ENCODE data around the gene ZNF783. TPM values are rescaled to one million over a fixed set of nuclear protein-coding genes. Genes with fewer than 3 reads are reported as not detected.

Gene ZNF783
- total and polyA plus RNA-seq, 9 of the 15 experiments (the other 6 are each of a cell fraction or from before 2014, with no cell fraction given) = 0.66 to 11.2 (median 5.4) TPM

- H3K9me1 ChIP-seq (ENCODE audit: control insufficient read depth, insufficient read depth, low read length) = peaks cover 4% of the 10 kb centered on the region
- peaks cover 3 to 56% of the 10 kb centered on the region in 2 experiments; a peak in 3 of 5 replicates for H3K27me3 ChIP-seq (ENCODE audit: control insufficient read depth in 2 of 2, insufficient read depth in 2 of 2, low read length in 2 of 2)
- no TSS peak for BruUV-seq (replicated peaks)
- no peak overlapping the region for H3K9ac ChIP-seq (ENCODE audit: insufficient read depth in 1 of 2, low read depth in 2 of 2, low read length in 2 of 2)
- in situ Hi-C loops (cut with MboI) = no loop called here
- intact Hi-C loops (cut with micrococcal nuclease) = no loop called here
- H3K27ac ChIP-seq (ENCODE audit: extremely low read depth, low read depth, low read length) = no peak overlapping the region
- no peak overlapping the region for H3K4me3 ChIP-seq
- CTCF ChIA-PET (ENCODE audit: low intra/inter-chr PET ratio) = interaction anchor here (0.6 kb wide), 1 partner anchor 8 kb away, joined by 7 read pairs; no protein-coding TSS in a partner anchor
- no peaks in the 10 kb centered on the region for H3K9me3 ChIP-seq (replicated peaks; ENCODE audit: control insufficient read depth, insufficient read depth, low read depth, low read length)
- H3K4me2 ChIP-seq (ENCODE audit: insufficient read depth, low read length) = no peak overlapping the region
- H3K36me3 ChIP-seq (ENCODE audit: control insufficient read depth, insufficient read depth, low read length) = no peaks in the 10 kb centered on the region
- H3K4me1 ChIP-seq (replicated peaks in 1 of 2; ENCODE audit: control insufficient read depth in 2 of 2, insufficient read depth in 2 of 2, low read length in 2 of 2) = peaks cover 0 to 8% of the 10 kb centered on the region in 2 experiments; a peak in 1 of 5 replicates
- H2AFZ ChIP-seq (ENCODE audit: low read depth, low read length) = no peak overlapping the region
- 0 out of 2 replicates have a peak, but pooled peaks cover 5% of the 10 kb centered on the region for H4K20me1 ChIP-seq (replicated peaks; ENCODE audit: control insufficient read depth, insufficient read depth, low read length)
- DNase-seq (ENCODE audit: extremely low read depth in 1 of 4, low spot score in 3 of 4) (no peak), ATAC-seq (no peak), FAIRE-seq (no peak)
- no peak for TF ChIP-seq CBFA2T3 (IDR thresholded peaks at IDR 0.05)
- TF ChIP-seq NFRKB (IDR thresholded peaks at IDR 0.05; ENCODE audit: low read depth) = no peak
- no peak for TF ChIP-seq STAG1 (CRISPR knock-in tag; IDR thresholded peaks at IDR 0.05; ENCODE audit: borderline replicate concordance)
- TF ChIP-seq ZNF431 (CRISPR knock-in tag; IDR thresholded peaks at IDR 0.05) = no peak
- TF ChIP-seq SAP30 (IDR thresholded peaks at IDR 0.05; ENCODE audit: borderline replicate concordance, insufficient read depth, low read depth, low read length, poor library complexity, severe bottlenecking) = no peak
- no peak for TF ChIP-seq AFF4 (CRISPR knock-in tag; IDR thresholded peaks at IDR 0.05)
- TF ChIP-seq PHF21A (IDR thresholded peaks at IDR 0.05; ENCODE audit: borderline replicate concordance, low read depth) = no peak
- 31% methylated on average over 6 of the region's 6 CpGs for WGBS (ENCODE audit: insufficient coverage, low coverage, missing lambda C conversion rate)
- H3K79me2 ChIP-seq (ENCODE audit: control insufficient read depth, insufficient read depth, low read length) = no peaks in the 10 kb centered on the region
- POLR2A ChIA-PET = no interaction called here
Observed at GRCh38 chr7:149295481-149295850, 33.5 kb downstream of the ZNF783 start.
